HG03064 (cell line): ENCODE data around the gene COMP.
A peak's percentile ranks its signal among the peaks of the same experiment; 100 is the strongest.
"Not testable (repeated sequence)": the region's sequence is repeated elsewhere in the genome, so short reads cannot be mapped to it uniquely, and the experiment has no call there.

Experiments
- ATAC-seq: cut with Tn5 transposase; IDR thresholded peaks from one replicate; pipeline ENCODE4 v1.9.1; 2021; ENCODE audit warnings: low read depth; ENCODE audit not compliant: unreplicated experiment

COMP gene

DNA sequence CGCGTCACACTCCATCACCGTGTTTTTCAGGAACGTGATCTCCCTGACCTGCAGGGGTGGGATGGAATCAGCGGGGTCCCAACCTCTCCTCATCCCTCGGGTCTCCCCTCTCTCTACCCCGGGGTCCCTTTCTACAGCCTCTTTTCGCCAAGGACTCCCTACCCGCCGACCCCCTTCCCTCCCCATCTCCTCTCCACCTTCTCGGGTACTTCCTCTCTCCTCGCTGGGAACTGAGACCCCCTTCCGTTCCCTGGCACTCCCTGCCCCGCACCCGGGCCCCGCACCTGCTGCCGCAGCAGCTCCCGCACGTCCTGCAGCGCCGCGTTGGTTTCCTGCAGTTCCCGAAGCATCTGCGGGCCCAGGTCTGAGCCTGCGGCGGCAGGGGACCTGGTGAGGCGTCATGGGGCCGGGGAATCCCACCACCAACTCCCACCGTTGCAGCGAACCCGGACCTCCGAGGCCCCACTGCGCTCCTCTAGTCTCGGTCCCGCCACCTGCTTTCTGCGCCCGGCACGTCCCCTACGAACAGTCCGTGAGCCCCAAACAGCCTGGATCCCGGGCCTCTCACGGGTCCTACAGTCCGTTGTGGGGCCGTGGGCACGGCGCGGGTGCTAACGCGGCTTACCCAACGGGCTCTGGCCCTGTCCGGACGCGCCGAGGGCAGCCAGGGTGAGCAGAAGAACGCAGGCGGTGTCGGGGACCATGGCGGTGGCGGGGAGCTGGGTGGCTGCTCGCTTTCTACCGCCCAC lies at the start of gene COMP:
COMP (minus strand) TSS at position 740 of the 749 bp plus-strand sequence; CDS start at position 704, 36 bp downstream.
- ATAC-seq, result no peak

DNA sequence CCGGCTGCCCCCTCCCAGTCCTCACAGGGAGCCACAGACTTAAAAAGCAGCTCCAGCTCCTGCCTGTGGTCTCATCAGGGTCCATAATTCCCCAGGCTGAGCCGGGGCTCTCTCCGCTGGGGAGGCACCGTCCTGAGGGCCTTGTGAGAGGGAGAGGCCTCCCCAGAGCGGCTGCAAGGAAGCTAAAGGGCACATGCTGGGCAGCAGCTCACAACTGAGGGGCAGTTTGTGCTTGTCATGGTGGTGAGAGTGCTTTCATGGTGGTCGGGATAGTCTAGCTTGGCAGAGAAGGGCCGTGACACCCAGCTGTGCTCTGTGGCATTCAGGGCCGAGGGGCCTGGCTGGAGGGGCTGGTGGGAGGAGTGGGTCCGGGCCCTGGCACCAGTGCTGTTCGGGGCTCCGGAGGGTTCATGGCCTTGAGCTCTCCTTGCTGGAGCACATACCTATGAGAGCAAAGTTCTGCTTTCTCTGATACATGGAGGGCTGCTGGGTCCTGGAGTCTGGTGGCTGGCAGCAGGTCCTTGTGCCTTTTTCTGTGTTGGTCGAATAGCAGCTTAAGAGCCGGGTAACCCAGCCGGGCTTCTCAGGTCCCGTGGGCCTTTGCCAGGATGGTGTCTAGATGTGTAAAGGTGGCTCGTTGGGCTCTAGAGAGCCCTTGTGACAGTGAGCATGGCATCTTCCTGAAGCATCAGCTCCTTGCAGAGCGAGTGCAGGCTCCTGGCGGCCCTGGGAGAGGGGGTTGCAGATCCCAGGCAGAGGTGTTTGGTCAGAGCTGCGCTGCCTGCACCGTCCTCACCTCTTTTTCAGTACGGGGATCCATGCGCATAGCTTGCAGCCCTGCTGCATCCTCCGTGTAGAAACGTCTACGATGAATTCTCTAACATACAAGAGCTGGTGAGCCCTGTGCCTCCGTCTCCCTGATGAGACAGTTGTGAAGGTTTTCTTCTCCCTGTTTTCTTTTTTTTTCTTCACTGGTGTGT lies 49.5 kb upstream of the COMP start:
- ATAC-seq, result no peak

DNA sequence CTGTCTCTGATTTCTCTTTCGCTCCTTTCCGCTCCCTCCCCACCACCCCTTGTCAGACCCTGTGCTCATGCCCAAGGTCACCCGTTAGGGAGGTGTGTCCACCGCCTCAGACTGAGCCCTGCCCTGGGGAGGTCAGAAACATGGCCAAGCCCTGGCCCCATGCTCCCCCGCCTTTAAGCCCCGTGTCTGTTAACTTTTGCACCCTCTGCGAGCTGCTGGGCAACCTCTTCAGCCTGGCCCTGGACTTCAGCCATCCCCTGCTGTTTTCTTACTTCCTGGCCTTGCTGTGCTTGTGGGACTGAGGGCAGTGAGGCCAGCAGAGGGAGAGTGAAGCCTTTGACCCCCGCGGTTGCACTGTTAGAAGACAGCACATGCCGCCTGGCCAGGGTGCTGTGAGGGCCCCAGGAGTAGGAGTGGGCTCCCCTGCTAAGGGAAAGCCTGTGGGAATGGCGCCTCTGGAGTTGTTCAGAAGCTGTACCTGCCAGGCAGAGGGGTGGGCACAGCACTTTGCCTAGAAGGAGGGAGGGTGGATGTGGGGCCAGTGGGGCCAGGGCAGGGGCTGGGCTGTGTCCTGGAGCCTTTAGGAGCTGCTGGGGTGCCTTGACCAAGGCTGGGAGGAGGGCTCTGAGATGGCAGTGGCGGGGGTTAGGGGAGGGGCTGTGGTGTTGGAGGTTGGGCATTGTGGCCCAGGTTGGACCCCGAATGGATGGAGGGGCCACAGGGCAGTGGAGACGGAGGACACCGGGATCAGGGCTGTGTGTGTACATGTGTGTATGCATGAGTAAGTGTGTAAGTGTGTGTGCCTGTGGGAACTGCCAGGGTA lies 48.6 kb upstream of the COMP start:
- ATAC-seq, result no peak

DNA sequence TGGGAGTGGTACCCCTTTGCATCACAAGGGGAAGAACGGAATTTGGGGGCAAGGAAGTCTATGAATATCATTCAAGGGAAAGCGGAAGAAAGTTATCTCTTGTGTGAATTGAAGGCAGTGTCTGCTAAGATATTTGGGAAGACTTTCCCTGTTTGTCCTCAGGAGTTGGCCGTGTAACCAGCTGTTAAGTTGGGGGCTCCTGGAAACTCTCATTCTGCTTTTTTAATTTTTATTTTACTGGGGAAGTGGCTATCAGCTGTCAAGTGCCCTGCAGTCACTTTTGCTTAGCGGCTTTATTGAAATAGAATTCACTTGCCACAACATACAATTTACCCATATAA lies 43.5 kb upstream of the COMP start:
- no peak for ATAC-seq

DNA sequence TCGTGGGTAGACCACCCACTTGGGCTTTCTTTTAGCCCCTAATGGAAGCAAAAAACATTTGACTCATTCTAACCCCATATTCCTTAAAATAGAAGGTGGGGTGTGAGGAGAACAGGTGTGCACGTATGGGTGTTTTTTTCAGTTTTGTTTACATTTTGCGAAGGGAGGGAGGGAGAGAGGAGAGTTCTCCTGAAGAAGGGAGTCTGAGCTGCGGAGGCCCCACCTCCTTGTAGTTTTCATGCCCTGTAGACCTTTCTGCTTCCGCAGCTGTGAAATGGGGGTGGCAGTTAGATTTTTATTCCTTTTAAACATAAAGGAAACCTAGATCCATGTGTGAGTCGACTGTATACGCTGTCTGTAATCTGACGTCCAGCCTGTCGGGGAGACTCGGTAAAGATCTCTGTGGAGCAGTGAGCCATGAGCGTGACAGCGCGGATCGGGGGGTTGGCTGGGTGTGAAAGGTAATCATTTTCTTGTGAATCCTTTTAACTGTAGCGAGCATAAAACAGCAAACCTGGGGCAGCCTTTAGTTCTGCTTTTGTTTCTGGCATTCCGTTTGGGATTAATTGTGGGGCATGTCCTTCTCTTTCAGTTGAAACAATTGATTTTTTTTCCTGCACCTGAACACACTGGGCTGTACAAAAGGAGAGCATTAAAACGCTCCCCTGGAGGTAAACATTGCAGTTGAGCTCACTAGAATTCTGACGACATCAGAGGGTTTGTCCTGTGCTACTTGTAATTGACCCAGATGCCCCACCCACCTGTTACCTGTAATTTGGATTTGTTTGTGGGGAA lies 42.9 kb upstream of the COMP start:
- ATAC-seq, result no peak

DNA sequence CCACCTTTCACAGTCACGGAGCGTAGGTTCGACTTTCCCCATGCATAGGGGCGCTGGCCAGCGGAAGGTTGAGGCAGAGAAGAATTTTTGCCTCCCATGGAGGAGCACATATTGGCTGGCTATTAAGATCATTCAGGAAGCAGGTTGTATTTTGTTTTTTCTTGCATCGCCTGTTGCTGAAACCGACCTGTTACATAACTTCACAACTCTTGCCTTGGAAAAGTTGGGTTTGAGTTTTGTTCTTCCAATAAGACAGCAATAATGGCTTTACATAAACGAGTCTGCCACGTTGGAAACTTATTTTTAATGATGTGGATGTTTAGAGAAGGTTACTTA lies 42.0 kb upstream of the COMP start:
- no peak for ATAC-seq

DNA sequence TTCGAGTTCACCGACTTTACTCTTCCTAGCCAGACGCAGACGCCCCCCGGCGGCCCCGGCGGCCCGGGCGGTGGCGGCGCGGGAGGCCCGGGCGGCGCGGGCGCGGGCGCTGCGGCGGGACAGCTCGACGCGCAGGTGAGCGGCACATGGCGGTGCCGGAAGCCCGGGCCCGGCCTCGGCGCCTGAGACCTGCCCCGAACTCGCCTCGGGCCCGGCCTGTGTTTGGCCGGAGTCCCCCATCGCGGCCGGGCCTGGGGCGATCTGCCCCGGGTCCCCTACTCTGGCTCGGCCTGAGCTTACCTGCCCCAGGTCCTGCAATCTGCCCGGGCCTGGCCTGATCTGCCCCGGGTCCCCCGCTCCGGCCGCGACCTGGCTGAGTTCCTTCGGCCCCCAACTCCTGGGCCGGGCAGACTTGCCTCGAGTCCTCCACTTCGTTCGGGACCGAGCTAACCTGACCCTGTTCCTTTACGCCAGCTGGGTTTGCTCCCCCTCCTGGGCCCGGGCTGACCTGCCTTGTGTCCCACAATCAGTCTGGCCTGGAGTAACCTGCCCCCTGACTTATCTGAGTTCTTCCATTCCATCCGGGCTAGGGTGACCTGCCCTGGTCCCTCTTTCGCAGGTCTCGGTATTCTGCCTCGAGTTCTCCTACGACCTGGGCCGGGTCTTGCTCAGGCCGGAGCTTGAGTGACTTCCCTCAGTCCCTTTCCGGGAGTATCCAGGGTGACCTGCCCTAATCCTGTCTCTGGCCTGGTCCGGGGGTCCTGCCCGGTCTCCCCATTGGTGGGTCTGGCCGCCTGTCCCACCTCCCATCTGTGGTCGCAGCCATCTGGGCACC lies 41.4 kb upstream of the COMP start:
- peak; percentile 18 for ATAC-seq

DNA sequence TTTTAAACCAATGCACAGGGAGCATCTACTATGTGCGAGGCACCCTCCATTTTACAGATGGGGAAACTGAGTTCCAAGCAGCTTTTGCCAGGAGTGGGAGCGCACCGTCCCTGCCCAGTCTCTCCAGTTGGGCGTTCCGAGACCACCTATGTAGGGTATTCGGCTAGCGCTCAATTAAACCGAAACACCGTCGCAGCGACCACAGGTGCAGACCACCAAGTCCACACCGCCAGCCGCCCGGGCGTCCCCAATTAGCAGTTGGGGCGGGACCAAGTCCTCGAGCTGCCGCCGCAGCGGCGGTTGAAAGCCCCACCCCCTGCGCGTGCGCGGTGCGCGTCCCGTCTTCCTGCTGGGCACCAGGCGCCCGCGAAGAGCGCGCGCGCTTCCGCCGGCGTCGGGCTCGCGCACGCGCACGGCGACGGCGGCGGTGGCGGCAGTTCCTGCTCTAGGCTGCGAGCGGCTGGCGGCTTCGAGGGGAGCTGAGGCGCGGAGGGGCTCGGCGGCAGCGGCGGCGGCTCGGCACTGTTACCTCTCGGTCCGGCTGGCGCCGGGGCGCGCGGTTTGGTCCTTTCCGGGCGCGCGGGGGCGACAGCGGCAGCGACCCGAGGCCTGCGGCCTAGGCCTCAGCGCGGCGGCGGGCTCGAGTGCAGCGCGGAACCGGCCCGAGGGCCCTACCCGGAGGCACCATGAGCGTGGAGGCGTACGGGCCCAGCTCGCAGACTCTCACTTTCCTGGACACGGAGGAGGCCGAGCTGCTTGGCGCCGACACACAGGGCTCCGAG lies 40.6 kb upstream of the COMP start, which contains the start of gene UPF1:
UPF1 (plus strand) TSS at position 436 of the 782 bp plus-strand sequence; CDS start at position 687, 251 bp downstream.
- peak; percentile 66 for ATAC-seq

DNA sequence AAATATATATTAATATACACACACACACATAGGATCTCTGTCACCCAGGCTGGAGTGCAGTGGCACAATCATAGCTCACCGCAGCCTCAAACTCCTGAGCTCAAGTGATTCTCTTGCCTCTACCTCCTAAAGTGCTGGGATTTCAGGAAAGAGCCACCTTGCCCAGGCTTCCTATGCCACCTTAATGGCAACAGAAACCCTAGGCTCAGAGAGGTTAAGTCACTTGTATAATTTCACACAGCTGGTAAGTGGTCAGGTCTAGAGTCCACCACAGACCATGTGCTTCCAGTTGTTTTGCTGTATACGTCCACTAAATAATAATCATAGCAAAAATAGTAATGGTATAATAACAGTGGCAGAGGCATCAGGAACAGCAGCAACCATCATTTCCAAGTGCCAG lies 39.4 kb upstream of the COMP start:
- no peak for ATAC-seq

DNA sequence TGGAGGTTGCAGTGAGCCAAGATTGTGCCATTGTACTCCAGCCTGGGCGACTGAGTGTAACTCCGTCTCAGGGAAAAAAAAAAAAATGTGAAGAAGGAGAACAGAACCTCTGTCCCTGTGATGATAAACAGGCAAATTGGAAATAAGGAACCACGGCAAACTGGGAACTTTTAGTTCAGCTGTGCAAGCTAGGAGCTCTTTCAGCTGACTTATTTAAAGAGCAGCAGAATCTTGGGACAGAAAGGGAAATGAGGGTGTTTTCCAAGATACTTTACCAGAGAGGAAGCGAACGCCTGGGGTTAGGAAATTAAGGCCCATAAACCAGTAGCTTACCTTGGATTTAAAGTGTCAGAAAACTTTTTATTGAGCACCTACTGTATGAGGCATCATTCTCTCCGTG lies 37.7 kb upstream of the COMP start:
- ATAC-seq, result no peak

DNA sequence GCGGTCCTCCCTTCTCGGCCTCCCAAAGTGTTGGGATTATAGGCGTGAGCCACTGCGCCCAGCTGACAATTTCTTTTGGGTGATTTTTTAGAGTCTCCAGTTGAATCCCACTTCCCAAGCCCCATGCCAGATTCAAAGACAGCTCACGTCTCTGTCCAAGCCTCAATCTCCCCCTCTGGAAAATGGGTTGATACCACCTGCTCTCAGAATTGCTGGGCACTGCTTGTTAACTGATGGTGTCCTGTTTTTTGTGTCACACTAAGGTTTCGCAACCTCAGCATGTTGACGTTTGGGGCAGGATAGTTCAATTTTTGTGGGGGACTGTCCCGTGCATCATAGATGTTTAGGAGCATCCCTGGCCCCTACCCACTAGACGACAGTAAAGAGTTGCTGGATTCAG lies 26.5 kb upstream of the COMP start:
- ATAC-seq, result no peak

DNA sequence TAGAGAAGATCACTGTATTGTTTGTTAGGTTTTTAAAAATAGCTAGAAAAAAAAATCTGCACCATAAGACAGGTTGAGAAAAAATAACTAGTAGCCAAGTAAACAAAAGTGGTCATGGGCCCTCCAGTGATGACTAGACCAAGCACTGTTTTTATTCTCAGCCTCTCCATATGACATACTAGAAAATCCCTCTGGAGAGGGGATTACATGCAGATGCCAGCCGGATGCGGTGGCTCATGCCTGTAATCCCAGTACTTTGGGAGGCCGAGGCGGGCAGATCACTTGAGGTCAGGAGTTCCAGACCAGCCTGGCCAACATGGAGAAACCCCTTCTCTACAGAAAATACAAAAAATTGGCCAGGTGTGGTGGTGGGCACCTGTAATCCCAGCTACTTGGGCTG lies 25.5 kb upstream of the COMP start:
- ATAC-seq, result not testable (repeated sequence)

DNA sequence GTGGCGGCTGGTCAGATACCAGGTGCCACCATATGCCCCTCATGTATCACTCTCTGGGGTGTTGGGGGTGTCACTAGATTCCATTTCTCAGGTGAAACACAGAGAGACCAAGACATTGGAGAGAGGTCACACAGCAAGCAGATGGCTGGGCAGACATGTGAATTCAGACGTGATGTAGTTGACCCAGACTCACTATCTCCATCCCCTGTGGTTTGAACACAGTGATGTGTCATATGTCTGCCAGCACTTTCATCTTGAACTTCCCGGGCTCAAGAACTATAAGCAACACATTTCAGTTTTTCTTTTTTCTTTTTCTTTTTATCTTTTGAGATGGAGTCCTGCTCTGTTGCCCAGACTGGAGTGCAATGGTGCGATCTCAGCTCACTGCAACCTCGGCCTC lies 24.6 kb upstream of the COMP start:
- no peak for ATAC-seq

DNA sequence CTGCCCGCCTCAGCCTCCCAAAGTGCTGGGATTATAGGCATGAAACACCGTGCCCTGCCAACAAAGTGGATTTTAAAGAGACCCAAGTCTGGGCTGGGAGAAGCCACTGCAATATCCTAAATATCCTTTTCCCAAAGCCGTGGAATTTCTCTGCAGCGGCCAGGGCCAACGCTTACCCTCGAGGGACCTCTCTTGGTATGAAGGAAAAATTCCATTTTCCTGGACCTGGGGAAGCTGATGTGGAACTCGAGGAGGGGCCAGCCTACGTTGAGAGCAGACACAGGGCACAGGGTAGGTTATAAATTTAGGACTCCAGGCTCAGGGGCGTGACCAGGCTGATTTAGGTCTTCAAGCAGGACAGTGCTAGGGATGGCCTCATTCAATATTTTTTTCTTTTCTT lies 23.0 kb upstream of the COMP start:
- no peak for ATAC-seq

DNA sequence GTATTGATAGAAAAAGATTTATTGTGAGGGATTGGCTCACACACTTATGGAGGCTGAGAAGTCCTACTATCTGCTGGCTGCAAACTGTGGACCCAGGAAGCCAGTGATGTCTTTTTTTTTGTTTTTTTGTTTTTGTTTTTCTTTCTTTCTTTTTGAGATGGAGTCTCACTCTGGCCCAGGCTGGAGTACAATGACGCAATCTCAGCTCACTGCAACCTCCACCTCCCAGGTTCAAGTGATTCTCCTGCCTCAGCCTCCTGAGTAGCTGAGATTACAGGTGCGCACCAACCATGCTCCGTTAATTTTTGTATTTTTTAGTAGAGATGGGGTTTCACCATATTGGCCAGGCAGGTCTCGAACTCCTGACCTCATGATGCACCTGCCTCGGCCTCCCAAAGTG lies 20.5 kb upstream of the COMP start:
- not testable (repeated sequence) for ATAC-seq

DNA sequence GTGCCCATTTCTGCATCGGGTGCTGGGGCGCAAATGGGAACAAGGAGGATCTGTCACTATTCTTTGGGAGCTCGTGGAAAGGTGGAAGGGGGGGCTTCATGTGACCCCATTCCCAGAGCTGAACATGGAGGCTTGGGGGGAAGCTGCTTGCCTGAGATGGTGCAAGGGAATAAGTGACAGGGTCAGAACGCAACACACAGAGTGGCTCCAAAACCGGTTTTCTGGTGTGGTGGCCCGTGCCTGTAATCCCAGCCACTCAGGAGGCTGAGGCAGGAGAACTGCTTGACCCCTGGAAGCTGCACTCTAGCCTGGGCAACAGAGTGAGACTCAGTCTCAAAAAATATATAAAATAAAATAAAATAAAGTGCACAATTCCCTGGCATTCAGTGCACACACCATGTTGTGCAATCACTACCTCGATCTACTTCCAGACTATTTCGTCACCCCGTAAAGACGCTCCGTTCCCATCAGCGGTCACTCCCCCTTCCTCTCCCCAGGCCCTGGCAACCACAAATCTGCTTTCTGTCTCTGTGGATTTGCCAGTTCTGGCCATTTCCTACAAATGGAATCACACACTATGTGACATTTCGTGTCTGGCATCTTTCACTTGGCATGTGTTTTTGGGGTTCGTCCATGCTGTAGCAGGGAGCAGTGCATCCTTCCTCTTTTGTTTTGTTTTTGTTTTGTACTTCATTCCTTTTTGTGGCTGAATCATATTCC lies 18.2 kb upstream of the COMP start:
- no peak for ATAC-seq

DNA sequence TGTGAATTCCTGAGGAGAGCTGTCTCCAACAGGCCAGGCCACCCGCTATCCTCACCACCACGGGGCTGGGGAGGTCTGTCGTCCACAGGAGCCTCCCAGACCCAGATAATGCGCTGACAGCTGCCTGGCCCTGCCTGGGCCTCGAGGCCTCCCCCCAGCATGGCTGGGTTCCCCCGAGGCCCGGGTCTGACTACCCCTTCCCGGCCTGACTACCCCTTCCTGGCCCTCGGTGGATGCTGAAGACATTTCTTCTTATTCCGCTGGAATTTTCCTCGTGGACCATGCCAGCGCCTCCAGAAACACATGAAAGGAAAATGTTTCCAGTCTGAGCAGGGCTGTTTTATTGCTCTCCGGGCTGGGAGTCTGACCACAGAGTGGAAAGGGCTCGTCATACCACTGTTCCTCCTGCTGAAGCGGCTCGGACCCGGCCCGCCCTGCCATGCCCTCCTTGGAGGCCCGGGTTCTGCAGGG lies 16.8 kb upstream of the COMP start:
- no peak for ATAC-seq

DNA sequence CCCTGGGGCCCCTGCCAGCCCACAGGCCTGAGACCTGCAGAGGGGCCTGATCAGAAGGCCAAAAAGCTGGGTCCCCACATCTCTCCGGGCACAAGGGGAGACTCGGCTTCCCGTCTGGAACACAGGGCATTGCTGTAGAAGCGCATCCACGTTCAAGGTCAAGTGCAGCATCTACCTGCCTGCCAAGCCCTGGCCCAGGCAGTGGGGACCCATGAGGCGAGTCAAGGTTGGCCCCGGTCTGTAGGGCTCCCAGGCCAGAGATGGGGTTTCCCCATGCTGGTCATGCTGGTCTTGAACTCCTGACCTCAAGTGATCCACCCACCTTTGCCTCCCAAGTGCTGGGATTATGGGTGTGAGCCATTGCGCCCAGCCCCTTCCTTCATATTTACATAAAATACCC lies 13.5 kb upstream of the COMP start:
- ATAC-seq, result no peak
